Measurements from ENCODE around the gene ARHGEF18. TPM values are rescaled to one million over a fixed set of nuclear protein-coding genes. Genes with fewer than 3 reads are reported as not detected.
"Not testable (repeated sequence)": the region's sequence is repeated elsewhere in the genome, so short reads cannot be mapped to it uniquely, and the experiment has no call there.

ARHGEF18 gene
- total RNA-seq, 4 donors from 2014 or later = 19.9 to 58.5 (median 31.9) TPM

DNA sequence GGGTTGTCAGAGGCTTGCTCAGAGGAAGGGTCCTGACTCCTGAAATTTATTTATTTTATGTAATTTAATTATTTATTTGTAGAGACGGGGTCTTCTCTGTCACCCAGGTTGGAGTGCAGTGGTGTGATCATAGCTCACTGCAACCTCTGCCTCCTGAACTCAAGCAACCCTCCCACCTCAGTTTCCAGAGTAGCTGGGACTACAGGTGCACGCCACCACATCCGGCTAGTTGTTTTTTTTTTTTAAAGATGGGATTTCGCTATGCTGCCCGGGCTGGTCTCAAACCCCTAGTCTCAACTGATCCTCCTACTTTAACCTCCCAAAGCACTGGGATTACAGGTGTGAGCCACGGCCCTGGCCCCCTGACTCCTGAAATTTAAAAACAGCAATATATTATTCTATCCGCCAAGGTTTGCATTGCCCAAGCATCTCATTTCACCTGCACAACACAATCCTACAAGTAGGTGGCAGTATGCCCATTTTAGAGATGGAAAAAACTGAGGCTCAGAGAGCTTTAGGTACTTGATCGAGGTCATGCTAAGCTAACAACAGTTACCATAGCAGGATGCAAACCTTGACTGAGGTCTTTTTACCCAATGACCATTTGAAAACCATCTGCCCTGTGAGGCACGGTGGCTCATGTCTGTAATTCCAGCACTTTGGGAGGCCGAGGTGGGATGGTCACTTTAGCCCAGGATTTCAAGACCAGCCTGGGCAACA lies 18.1 kb downstream of the ARHGEF18 start:
- TF ChIP-seq EP300 (IDR thresholded peaks at IDR 0.05) = no peak
- TF ChIP-seq POLR2A (IDR thresholded peaks at IDR 0.05) = no peak
- TF ChIP-seq, protein P1, sequence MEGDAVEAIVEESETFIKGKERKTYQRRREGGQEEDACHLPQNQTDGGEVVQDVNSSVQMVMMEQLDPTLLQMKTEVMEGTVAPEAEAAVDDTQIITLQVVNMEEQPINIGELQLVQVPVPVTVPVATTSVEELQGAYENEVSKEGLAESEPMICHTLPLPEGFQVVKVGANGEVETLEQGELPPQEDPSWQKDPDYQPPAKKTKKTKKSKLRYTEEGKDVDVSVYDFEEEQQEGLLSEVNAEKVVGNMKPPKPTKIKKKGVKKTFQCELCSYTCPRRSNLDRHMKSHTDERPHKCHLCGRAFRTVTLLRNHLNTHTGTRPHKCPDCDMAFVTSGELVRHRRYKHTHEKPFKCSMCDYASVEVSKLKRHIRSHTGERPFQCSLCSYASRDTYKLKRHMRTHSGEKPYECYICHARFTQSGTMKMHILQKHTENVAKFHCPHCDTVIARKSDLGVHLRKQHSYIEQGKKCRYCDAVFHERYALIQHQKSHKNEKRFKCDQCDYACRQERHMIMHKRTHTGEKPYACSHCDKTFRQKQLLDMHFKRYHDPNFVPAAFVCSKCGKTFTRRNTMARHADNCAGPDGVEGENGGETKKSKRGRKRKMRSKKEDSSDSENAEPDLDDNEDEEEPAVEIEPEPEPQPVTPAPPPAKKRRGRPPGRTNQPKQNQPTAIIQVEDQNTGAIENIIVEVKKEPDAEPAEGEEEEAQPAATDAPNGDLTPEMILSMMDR (IDR thresholded peaks at IDR 0.05) = peak in 2 of 5 experiments; percentile 3 to 26
- H3K27ac ChIP-seq = no peak overlapping the region
- peaks cover 0 to 1% (median 0%) of the 10 kb centered on the region in 3 donors for H3K36me3 ChIP-seq
- no peak for DNase-seq (ENCODE audit: low spot score in 2 of 2)
- no peaks in the 10 kb centered on the region for H3K9me3 ChIP-seq
- no peaks in the 10 kb centered on the region for H3K27me3 ChIP-seq
- H3K4me3 ChIP-seq = no peak overlapping the region
- no peaks in the 10 kb centered on the region for H3K4me1 ChIP-seq
- 78 to 86% methylated on average over 10 of the region's 10 CpGs for WGBS, 2 donors

DNA sequence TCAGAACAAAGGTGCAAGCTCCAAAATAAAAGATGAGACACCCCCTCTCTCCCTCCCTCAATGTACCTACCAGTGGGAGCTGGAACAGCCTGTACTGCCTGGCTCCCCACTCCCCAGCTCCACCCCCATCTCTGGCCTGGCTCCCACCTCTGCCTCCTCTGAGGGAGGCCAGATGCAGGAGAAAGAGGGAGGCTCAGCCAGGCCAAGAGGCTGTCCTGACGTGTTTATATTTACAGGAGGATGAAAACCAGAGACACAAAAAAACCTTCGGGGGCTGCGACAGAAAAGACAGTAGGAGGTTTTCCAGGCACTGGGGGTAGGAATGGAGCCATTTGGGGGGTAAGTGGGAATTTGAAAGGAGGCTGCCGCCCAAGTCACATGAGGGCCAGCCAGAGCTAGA lies 19.7 kb downstream of the ARHGEF18 start:
- Histone ChIP-seq H3K4me3 (no peak overlapping the region), H3K9me3 (no peaks in the 10 kb centered on the region), H3K36me3 (peaks cover 0 to 4% (median 0%) of the 10 kb centered on the region in 3 donors), H3K27ac (peak overlapping the region in 3 of 4 donors; percentile 17 to 71 (median 58)), H3K4me1 (no peaks in the 10 kb centered on the region), H3K27me3 (no peaks in the 10 kb centered on the region)
- TF ChIP-seq, protein P1 (IDR thresholded peaks at IDR 0.05) = no peak
- TF ChIP-seq EP300 (IDR thresholded peaks at IDR 0.05) = no peak
- no peak for TF ChIP-seq POLR2A (IDR thresholded peaks at IDR 0.05)
- whole genome bisulfite sequencing, 2 donors = 53 to 61% methylated on average over 4 of the region's 4 CpGs
- DNase-seq (ENCODE audit: low spot score in 2 of 2) = no peak

DNA sequence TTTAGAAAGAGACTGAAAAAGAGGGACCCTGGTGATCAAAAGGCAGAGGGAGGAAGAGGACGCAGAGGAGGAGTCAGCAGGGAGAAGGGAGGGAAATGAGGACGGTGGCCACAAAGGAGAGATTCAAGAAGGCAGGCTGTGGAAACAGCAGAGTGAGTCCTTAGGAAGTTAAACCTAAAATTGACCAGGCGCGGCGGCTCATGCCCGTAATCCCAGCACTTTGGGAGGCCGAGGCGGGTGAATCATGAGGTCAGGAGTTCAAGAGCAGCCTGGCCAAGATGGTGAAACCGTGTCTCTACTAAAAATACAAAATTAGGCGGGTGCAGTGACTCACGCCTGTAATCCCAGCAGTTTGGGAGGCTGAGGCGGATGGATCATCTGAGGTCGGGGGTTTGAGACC lies 20.1 kb downstream of the ARHGEF18 start:
- H3K36me3 ChIP-seq, H3K27me3 ChIP-seq, H3K9me3 ChIP-seq, H3K4me3 ChIP-seq, H3K4me1 ChIP-seq: not testable (repeated sequence)
- H3K27ac ChIP-seq = peak overlapping the region in 3 of 4 donors; percentile 17 to 71 (median 58)
- DNase-seq (ENCODE audit: low spot score in 2 of 2) = peak; percentile 18 to 20
- 37 to 44% methylated on average over 13 of the region's 13 CpGs for WGBS, 2 donors

DNA sequence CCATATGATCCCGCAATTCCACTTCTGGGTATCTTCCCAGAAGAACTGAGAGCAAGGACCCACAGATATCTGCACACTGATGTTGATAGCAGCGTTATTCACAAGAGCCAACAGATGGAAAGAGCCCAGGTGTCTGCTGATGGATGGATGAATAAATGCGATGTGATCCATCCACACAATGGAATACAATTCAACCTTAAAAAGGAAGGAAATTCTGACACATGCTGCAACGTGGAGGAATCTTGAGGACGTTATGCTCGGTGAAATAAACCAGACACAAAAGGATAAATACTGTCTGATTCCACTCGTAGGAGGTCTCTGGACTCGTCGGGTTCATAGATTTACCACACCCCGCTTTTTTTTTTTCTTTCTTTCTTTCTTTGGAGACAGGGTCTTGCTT lies 21.8 kb downstream of the ARHGEF18 start:
- H3K27me3 ChIP-seq = no peaks in the 10 kb centered on the region
- TF ChIP-seq, protein P1 (IDR thresholded peaks at IDR 0.05) = no peak
- no peak for TF ChIP-seq EP300 (IDR thresholded peaks at IDR 0.05)
- TF ChIP-seq POLR2A (IDR thresholded peaks at IDR 0.05) = no peak
- no peaks in the 10 kb centered on the region for H3K4me1 ChIP-seq
- WGBS, 2 donors = 83 to 89% methylated on average over 10 of the region's 10 CpGs
- no peak overlapping the region for H3K27ac ChIP-seq
- DNase-seq (ENCODE audit: low spot score in 2 of 2) = no peak
- no peaks in the 10 kb centered on the region for H3K9me3 ChIP-seq
- H3K36me3 ChIP-seq = peaks cover 0 to 4% (median 0%) of the 10 kb centered on the region in 3 donors
- no peak overlapping the region for H3K4me3 ChIP-seq

DNA sequence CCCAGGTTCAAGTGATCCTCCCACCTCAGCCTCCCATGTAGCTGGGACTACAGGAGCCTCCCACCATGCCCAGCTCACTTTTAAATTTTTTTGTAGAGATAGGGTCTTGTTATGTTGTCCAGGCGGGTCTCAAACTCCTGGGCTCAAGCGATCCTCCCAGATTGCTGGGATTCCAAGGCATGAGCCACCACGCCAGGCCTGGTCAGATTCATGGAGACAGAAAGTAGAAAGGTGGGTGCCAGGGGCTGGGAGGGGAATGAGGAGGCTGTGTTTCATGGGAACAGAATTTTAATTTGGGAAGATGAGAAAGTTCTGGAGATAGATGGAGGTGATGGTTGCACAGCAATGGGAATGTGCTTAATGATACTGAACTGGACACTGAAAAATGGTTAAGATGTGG lies 22.3 kb downstream of the ARHGEF18 start:
- TF ChIP-seq POLR2A (IDR thresholded peaks at IDR 0.05) (no peak), EP300 (IDR thresholded peaks at IDR 0.05) (no peak)
- TF ChIP-seq, protein P1 (IDR thresholded peaks at IDR 0.05) = no peak
- no peaks in the 10 kb centered on the region for H3K4me1 ChIP-seq
- no peaks in the 10 kb centered on the region for H3K9me3 ChIP-seq
- no peak overlapping the region for H3K4me3 ChIP-seq
- no peak for DNase-seq (ENCODE audit: low spot score in 2 of 2)
- WGBS, 2 donors = 87 to 97% methylated on average over 3 of the region's 3 CpGs
- H3K27ac ChIP-seq = no peak overlapping the region
- H3K27me3 ChIP-seq = no peaks in the 10 kb centered on the region
- peaks cover 0 to 4% (median 0%) of the 10 kb centered on the region in 3 donors for H3K36me3 ChIP-seq
